SK-N-MC (cell line): ENCODE measurements around the gene MAEL.
A peak's percentile ranks its signal among the peaks of the same experiment; 100 is the strongest.

Experiments used
- DNase-seq: peaks from one replicate; pipeline ENCODE4 v3.0.0-alpha.2; 2011; ENCODE audit warnings: low read depth, low spot score
- H3K27ac ChIP-seq: fragments of 200-600 bp; sonication (generic); 2 replicates; pipeline ENCODE4 v1.5.1; 2016; ENCODE audit warnings: mixed run types
- H3K36me3 ChIP-seq: fragments of 200-600 bp; sonication (generic); 2 replicates; pipeline ENCODE4 v1.6.1; 2017; ENCODE audit warnings: antibody characterized with exemption, low read length, mixed read lengths; ENCODE audit not compliant: insufficient read depth
- H3K4me3 ChIP-seq: fragments of 200-600 bp; sonication (generic); 2 replicates; pipeline ENCODE4 v1.5.1; 2016
- H3K9ac ChIP-seq: fragments of 200-600 bp; sonication (generic); 2 replicates; pipeline ENCODE4 v1.8.0; 2017; ENCODE audit warnings: mixed run types, mixed read lengths; ENCODE audit not compliant: insufficient read length
- H3K9me3 ChIP-seq: fragments of 200-600 bp; sonication (generic); 2 replicates; pipeline ENCODE4 v1.6.1; 2017; ENCODE audit warnings: low read depth, mild to moderate bottlenecking, antibody characterized with exemption, low read length, moderate library complexity, mixed read lengths
- EZH2 ChIP-seq: fragments of 200-600 bp; sonication (generic); IDR thresholded peaks from one replicate; pipeline ENCODE4 v1.6.1; 2017; ENCODE audit warnings: antibody characterized with exemption
- FOXP2 ChIP-seq: optimal IDR thresholded peaks from 2 replicates; pipeline ENCODE3; 2011; ENCODE audit warnings: mild to moderate bottlenecking, moderate library complexity; ENCODE audit not compliant: insufficient read depth; ENCODE audit errors: extremely low read length, control extremely low read depth
- POLR2AphosphoS5 ChIP-seq: IDR thresholded peaks from 2 replicates; pipeline ENCODE4 v1.6.1; 2012; ENCODE audit warnings: mild to moderate bottlenecking, low read depth, low read length, borderline replicate concordance

MAEL gene

GRCh38 chr1:167066333-167067122 is 77.4 kb downstream of the MAEL start:
- Histone ChIP-seq H3K9ac (no peak overlapping the region), H3K36me3 (no peaks in the 10 kb centered on the region), H3K27ac (no peak overlapping the region), H3K9me3 (no peaks in the 10 kb centered on the region), H3K4me3 (peak overlapping the region; percentile 67)
- no peak for DNase-seq
- TF ChIP-seq EZH2 (no peak), POLR2AphosphoS5 (no peak), FOXP2 (no peak)

GRCh38 chr1:167067904-167068303 is 78.8 kb downstream of the MAEL start:
- DNase-seq, result no peak
- no peak overlapping the region for H3K4me3 ChIP-seq
- TF ChIP-seq EZH2 (no peak), FOXP2 (no peak), POLR2AphosphoS5 (no peak)
- no peaks in the 10 kb centered on the region for H3K9me3 ChIP-seq
- no peak overlapping the region for H3K9ac ChIP-seq
- H3K27ac ChIP-seq, result no peak overlapping the region
- no peaks in the 10 kb centered on the region for H3K36me3 ChIP-seq

- no peaks in the 10 kb centered on the region for H3K36me3 ChIP-seq
- H3K9me3 ChIP-seq, result no peaks in the 10 kb centered on the region
- no peak overlapping the region for H3K9ac ChIP-seq
- DNase-seq, result no peak
- no peak overlapping the region for H3K27ac ChIP-seq
- no peak for TF ChIP-seq FOXP2
- TF ChIP-seq POLR2AphosphoS5, result no peak
- TF ChIP-seq EZH2, result no peak
- no peak overlapping the region for H3K4me3 ChIP-seq
Measured at GRCh38 chr1:167068761-167069160, 79.7 kb downstream of the MAEL start.

- H3K36me3 ChIP-seq, result no peaks in the 10 kb centered on the region
- no peak overlapping the region for H3K9ac ChIP-seq
- no peak for DNase-seq
- H3K27ac ChIP-seq, result no peak overlapping the region
- no peaks in the 10 kb centered on the region for H3K9me3 ChIP-seq
- TF ChIP-seq EZH2 (no peak), POLR2AphosphoS5 (no peak), FOXP2 (no peak)
- no peak overlapping the region for H3K4me3 ChIP-seq
Measured at GRCh38 chr1:167071286-167071685, 82.2 kb downstream of the MAEL start.
